Activated CD8-positive, alpha-beta memory T cell treated with anti-CD3 and anti-CD28 coated beads, Interleukin-2, amount 50 U/mL, for 4 hours (primary cell): Measurements from ENCODE around the gene HNF4A.
"Not testable (repeated sequence)": the region's sequence is repeated elsewhere in the genome, so short reads cannot be mapped to it uniquely, and the experiment has no call there.

Source experiments
- DNase-seq: peaks from one replicate; pipeline ENCODE4 v3.0.0-alpha.2; 2020

The HNF4A gene

DNA sequence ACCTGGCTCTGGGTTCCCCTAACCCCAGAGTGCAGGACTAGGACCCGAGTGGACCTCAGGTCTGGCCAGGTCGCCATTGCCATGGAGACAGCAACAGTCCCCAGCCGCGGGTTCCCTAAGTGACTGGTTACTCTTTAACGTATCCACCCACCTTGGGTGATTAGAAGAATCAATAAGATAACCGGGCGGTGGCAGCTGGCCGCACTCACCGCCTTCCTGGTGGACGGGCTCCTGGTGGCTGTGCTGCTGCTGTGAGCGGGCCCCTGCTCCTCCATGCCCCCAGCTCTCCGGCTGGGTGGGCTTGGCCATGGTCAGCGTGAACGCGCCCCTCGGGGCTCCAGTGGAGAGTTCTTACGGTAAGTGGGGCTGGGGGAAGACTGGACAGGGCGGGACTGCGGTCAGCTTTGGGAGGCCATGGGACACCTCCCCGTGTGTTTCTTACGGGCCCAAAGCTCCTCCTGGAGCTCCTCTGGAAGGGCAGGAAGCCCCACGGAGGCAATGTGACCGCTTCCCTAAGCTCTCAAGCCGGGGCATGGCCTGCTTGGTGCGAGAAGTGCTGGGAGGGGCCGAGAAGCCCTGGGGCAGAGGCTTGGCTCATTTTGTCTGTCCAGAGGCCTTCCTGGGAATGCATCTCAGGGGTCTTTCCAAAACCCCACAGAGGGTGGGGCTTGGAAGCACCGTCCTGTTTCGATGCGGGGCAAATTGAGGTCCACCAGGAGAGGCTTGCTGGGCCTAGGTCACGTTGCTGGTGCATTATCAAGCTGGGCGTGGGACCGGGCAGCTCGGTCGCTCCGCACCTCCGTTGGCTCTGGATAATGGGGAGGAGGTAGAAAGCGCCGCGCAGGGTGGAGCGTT is at the start of gene HNF4A:
Gene HNF4A (plus strand): TSS at position 202 of the 855 bp plus-strand sequence. CDS start 106 bp downstream, at position 308.
- DNase-seq = no peak

GRCh38 chr20:44306927-44307326 is 48.6 kb upstream of the HNF4A start:
- DNase-seq = no peak

DNA sequence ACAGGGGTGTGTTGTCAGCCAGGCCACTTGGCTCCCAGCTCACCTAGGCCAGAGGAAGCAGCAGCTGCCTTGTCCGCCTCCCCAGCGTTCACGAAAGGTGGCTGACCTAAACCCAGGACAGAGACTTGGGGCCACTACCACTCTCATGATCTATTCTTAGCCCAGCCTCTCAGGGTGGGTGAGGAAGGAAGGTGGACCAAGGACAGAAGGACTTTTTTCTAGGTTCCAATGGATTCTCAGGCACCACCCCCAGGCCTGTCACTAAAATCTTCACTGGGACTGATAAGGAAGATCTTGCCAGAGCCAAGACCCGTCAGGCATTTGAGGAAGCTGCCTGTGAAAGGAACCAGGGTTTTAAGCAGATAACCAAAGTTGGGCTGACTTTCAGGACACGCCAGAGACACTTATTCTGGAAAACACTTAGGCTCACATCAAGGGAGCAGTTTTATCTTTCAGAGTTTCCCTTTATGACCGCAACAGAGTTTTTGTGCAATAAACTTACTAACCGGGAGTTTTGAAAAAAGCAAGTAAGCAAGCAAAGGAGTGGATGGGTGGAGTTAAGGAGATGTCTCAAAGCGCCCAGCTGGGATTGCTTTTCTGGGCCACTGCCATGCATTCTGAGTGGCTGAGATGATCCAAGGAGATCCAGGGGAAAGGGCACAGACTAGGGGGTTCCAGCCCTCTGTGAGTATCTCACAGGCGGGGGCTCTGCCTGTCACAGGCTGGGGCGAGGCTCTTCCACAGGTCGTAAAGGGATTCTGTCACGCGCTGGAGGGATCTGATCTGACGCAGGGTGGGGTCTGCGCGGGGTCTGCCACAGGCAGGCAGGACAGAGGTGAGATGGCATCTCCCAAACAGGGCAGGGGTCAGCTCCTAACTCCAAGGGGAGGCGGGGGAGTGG is 45.5 kb upstream of the HNF4A start:
- no peak for DNase-seq

- DNase-seq = peak; percentile 98
Observed at GRCh38 chr20:44310664-44311639, 44.5 kb upstream of the HNF4A start, which contains the start of gene FITM2. FITM2 (minus strand) TSS chr20:44311202; CDS start chr20:44311148, 54 bp downstream.

DNA sequence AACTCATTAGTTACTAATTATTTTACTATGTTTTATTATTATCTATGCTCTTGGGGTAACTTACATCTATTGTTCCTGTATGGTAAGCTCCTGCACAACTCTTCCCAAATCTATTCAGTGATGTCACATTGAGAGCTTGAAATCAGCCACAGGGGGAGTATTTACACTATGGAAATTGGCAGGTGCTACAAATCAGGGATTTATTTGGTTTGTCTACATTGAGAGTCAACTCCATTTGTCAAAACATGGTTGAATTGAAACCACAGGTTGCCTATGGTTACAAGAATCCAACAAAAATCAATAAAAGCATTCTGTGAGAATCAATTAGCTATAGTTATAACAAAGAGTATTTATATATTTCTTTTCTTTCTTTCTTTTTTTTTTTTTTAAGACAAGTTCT is 40.6 kb upstream of the HNF4A start:
- DNase-seq = no peak

DNA sequence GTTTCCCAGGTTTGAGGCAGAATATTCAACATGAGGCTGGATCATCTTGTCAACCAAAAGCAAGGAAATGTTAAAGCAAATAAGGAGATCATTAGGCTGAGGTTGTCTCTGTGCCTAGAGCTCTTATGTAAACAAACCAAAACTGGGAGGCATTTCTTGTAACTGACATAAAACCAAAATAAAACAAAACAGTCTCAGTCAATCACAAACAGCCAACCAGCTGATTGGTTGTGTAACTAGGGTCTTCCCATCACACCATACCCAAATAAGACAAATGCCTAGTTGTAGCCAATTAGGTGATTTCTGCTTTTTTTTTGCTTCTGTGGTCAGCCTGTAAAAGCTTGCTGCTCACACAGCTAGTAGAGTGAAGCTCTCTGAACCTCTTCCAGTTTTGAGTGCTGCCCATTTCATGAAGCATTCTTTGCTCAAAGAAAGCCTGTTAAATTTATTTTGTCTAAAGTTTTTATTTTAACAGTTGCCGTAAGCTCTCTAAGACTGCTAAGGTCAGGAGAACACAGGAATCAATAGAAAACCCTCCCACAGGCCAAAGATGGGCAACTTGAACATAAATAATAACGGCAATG is 35.6 kb upstream of the HNF4A start:
- no peak for DNase-seq

- no peak for DNase-seq
Observed at GRCh38 chr20:44324343-44324742, 31.2 kb upstream of the HNF4A start.

GRCh38 chr20:44326391-44327159 is 28.9 kb upstream of the HNF4A start:
- DNase-seq = peak; percentile 45

- not testable (repeated sequence) for DNase-seq
Observed at GRCh38 chr20:44327748-44328147, 27.8 kb upstream of the HNF4A start.

DNA sequence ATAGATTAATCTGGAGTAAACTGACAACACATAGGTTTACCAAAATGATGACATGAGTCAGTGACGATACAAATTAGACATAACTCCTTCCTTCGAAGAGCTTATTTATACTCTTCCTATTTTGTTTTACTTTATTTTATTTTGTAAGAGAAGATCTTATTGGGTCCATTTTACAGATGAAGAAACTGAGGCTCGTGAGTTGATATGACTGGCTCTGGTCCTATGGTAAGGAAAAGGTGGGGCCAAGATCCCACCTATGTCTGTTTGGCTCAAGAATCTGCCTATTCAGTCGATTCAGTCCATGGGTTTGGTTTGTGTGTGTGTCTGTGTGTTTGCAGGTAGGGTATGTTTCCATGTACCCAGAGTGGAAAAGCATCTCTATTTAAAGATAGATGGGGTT is 27.1 kb upstream of the HNF4A start:
- DNase-seq = no peak

- DNase-seq = no peak
Observed at GRCh38 chr20:44331201-44331600, 24.3 kb upstream of the HNF4A start.

DNA sequence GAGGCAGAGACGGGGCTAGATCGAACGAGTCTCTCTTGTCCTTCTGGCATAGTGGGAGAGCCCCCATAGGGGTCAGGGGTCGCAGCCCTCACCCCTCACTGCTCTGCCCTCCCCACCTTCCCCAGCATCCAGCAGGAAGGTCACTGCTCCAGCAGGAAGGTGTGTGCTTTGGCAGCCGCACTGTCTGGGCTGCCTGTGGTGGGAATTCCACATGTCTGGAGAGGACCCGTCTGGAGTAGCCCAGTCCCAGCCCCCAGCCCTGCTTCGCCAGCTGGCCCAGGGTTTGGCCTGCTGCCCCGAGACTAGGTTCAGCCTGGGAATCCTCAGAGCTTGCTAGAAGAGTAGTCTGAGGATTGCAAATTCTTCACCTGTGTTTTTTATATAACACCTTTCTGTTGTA is 21.2 kb upstream of the HNF4A start:
- DNase-seq = no peak

DNA sequence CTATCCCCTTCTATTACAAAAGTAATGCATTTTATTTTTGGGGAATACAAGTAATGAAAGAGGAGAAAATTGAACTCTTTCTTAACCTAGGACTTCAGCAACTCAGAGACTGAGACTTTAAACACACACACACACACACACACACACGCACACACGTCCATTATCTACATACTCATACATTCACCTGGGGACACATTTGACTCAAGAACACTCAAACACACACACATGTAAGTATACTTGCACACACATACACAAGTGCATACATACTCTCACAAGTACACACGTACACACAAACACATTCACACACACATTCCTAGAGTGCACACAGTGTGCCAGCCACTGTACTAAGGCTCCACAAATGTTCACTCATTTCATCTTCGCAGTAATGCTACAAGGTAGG is 20.8 kb upstream of the HNF4A start:
- DNase-seq = no peak

DNA sequence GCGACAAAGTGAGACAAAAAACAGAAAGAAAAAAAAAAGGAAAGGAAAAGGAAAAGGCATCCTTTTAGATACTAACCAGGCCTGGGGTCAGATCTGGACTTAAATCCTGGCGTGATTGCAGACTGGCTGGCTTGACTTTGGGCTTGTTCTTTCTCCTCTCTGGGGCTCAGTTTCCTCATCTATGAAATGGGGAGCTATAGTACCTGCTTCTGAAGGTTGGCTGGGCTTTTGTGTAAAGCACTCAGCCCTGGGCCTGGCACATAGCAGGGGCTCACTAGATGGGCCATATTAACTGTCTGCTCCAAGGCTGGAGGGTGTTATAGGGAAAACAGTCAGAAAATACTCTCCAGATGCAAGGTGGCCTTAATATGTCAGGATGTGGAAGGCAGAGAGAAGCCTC is 19.8 kb upstream of the HNF4A start:
- no peak for DNase-seq

DNA sequence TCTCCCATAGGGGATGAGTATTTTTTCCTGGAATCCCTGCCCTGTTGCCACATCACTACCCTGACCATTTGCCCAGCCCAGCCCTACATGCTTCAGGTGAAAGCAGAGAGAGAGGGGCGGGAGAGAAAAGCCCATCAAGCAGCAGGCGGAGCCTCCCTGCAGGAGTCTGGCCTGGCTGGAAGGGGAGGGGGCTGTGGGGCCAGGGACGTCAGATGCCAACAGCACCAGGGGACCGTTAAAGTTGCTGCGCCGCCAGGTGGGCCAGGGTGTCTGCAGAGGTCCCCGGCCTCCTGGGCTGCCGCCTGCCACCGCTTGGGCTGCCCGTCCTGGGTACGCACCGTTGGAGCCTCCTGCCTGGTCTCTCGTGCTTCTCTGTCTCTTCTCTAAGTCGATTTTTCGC is 19.4 kb upstream of the HNF4A start:
- DNase-seq = no peak

DNA sequence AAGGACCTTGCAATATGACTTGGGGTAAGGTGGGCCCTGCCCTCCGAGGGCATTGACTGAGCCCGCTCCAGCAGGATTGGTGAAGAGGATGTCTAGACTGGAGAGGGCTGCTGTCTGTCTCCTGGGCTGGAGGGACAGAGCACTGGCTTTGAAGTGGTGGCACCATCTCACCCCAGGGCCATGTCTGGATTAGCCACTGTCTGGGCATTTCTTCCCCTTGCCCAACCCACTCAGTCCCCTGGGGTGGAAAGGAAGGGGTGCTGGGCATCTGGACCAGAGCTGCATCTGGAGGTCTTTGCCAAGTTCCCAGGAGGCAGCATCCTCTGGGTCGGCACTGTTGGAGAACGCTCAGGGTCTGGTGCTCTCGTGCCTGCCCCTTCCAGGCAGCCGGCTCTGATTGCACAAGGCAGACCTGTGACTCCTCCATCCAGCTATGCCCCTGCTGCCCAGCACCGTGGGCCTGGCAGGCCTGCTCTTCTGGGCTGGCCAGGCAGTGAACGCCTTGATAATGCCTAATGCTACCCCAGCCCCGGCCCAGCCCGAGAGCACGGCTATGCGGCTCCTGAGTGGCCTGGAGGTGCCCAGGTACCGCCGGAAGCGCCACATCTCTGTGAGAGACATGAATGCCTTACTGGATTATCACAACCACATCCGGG is 18.6 kb upstream of the HNF4A start, which contains the start of gene R3HDML:
Gene R3HDML (plus strand): TSS at position 319 of the 656 bp plus-strand sequence. CDS start 115 bp downstream, at position 434.
- DNase-seq = no peak

GRCh38 chr20:44342248-44342647 is 13.3 kb upstream of the HNF4A start:
- no peak for DNase-seq

GRCh38 chr20:44343162-44343675 is 12.3 kb upstream of the HNF4A start:
- DNase-seq = no peak

DNA sequence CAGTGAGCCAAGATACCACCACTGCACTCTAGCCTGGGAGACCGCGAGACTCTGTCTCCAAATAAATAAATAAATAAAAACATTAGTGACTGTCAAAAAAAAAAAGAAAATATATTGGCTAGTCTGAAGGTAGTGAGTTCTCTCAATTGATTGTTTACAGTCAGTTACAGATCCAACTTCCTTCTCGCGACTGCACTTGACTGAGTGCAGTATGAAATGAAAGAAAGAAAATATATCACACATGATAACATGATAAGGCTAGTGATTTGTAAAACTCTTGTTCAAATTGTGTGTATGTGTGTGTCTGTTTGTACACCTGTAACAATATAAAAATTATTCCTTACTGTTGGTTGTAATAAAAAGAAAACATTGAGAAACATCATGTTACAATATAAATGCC is 10.8 kb upstream of the HNF4A start:
- no peak for DNase-seq

DNA sequence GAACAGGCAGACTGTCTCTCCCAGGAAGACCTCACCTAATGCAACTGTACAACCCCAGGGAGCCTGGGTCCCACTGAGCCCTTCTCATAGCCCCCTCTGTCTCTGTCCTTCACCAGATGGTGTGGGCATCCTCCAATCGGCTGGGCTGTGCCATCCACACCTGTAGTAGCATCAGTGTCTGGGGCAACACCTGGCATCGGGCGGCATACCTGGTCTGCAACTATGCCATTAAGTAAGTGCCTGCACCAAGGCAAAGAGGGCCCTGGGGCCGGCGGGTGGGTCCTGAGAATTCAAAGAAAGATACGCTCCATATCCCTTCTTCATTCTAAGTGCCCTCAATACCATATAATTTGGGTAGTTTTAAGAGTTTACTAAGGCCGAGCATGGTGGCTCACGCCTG is 10.4 kb upstream of the HNF4A start:
- no peak for DNase-seq
